Measurements from ENCODE around the gene ZRSR2. TPM values are rescaled to one million over a fixed set of nuclear protein-coding genes. Genes with fewer than 3 reads are reported as not detected.
A peak's percentile ranks its signal among the peaks of the same experiment; 100 is the strongest.

ZRSR2 gene
- total and polyA plus RNA-seq, 2 of the 13 experiments (the other 11 are each of a cell fraction or from before 2014, with no cell fraction given), result 3.6 to 4.9 TPM

DNA sequence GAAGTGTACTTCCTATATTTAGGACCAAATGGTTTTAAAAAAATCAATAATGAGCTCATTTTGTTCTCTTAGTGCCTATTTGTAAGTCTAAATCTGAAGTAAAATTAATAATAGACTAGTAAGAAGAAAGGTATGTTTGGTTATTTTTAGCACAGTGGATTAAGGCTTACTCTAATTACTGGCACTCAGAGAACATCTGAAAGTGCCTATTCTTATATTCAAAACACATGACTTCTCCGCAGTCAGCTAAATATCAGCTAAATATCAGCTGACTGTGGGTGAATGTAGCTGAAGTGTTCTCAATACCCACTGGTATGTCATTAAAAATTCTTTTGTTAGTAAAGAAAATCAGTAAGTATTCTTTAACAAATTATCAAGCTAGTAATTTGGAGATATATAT, 58.3 kb downstream of the ZRSR2 start:
- intact Hi-C loops (cut with micrococcal nuclease; ENCODE audit: unreplicated experiment), result no loop called here
- Histone ChIP-seq H3K79me2 (ENCODE audit: insufficient read depth, low read length) (no peaks in the 10 kb centered on the region), H4K20me1 (ENCODE audit: insufficient read depth, low read length) (no peaks in the 10 kb centered on the region), H3K4me2 (ENCODE audit: low read depth, low read length) (no peak overlapping the region), H3K27me3 (ENCODE audit: control insufficient read depth in 1 of 2, insufficient read depth in 2 of 2, low read length in 2 of 2) (no peaks in the 10 kb centered on the region), H3K27ac (ENCODE audit: extremely low read length, insufficient read depth, low read length) (no peak overlapping the region), H2AFZ (ENCODE audit: low read length) (no peak overlapping the region), H3K4me3 (replicated peaks in 1 of 3; ENCODE audit: insufficient read depth in 1 of 3, low read depth in 2 of 3, low read length in 3 of 3) (no peak overlapping the region), H3K36me3 (replicated peaks in 1 of 2; ENCODE audit: control insufficient read depth in 1 of 2, insufficient read depth in 2 of 2, low read length in 2 of 2) (no peaks in the 10 kb centered on the region), H3K9ac (ENCODE audit: insufficient read depth, low read depth, low read length) (no peak overlapping the region), H3K9me3 (ENCODE audit: low read length) (no peaks in the 10 kb centered on the region), H3K4me1 (ENCODE audit: insufficient read depth, low read length) (peaks cover 6% of the 10 kb centered on the region; the same call in 1 of the 2 replicates)
- ChIA-PET CTCF (ENCODE audit: low intra/inter-chr PET ratio, low total read pairs) (no interaction called here), POLR2A (no interaction called here)
- ATAC-seq (no peak), DNase-seq (ENCODE audit: low spot score) (no peak), FAIRE-seq (no peak)
- TF ChIP-seq CBX2 (IDR thresholded peaks at IDR 0.05; ENCODE audit: low read depth, low read length) (no peak), CBX2 (CRISPR knock-in tag; IDR thresholded peaks at IDR 0.05; ENCODE audit: low read depth) (no peak)
- TF ChIP-seq, protein P1, sequence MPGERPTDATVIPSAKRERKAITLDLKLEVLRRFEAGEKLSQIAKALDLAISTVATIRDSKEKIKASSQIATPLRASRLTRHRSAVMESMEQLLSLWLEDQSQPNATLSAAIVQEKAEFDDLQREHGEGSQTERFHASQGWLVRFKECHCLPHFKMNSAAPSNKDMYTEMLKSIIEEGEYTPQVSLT (CRISPR knock-in tag; IDR thresholded peaks at IDR 0.05; ENCODE audit: borderline replicate concordance, low read depth), result no peak
- TF ChIP-seq, protein P2, sequence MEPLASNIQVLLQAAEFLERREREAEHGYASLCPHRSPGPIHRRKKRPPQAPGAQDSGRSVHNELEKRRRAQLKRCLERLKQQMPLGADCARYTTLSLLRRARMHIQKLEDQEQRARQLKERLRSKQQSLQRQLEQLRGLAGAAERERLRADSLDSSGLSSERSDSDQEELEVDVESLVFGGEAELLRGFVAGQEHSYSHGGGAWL (CRISPR knock-in tag; IDR thresholded peaks at IDR 0.05), result no peak
- in situ Hi-C loops (cut with HindIII; ENCODE audit: extremely low pct_ligation_motif_present, low pct_unique_long_range_greater_than_20kb), result no loop called here
- WGBS (ENCODE audit: low lambda C conversion rate), result 92% methylated on average over 1 of the region's 1 CpG
- no TSS peak for BruUV-seq (replicated peaks)

DNA sequence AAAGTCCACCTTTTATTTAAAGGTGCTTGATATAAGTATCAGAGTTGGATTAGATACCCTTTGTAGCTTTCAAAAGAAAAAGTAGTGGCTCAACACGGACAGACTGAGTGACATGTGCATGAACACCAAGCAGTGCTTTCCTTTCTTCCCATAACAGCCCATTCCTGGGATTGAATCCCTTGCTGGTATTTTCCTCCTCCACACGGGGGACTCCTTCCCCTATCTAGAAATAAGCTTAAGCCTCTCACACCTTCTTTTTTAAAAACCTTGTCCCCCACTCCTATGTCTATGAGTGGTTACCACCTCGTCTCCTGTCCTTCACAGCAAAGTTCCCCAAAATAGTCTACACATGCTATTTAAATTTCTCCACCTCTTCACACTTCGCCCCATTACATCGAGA, 59.3 kb downstream of the ZRSR2 start:
- no TSS peak for BruUV-seq (replicated peaks)
- 69% methylated on average over 5 of the region's 5 CpGs for WGBS (ENCODE audit: low lambda C conversion rate)
- TF ChIP-seq SMC3 (IDR thresholded peaks at IDR 0.05; ENCODE audit: low read length) (no peak), STAG1 (CRISPR knock-in tag; IDR thresholded peaks at IDR 0.05) (peak; percentile 23), ZSCAN20 (CRISPR knock-in tag; IDR thresholded peaks at IDR 0.05; ENCODE audit: borderline replicate concordance) (no peak)
- TF ChIP-seq, protein P3, sequence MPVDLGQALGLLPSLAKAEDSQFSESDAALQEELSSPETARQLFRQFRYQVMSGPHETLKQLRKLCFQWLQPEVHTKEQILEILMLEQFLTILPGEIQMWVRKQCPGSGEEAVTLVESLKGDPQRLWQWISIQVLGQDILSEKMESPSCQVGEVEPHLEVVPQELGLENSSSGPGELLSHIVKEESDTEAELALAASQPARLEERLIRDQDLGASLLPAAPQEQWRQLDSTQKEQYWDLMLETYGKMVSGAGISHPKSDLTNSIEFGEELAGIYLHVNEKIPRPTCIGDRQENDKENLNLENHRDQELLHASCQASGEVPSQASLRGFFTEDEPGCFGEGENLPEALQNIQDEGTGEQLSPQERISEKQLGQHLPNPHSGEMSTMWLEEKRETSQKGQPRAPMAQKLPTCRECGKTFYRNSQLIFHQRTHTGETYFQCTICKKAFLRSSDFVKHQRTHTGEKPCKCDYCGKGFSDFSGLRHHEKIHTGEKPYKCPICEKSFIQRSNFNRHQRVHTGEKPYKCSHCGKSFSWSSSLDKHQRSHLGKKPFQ (CRISPR knock-in tag; IDR thresholded peaks at IDR 0.05; ENCODE audit: insufficient replicate concordance), result no peak
- TF ChIP-seq, protein P4, sequence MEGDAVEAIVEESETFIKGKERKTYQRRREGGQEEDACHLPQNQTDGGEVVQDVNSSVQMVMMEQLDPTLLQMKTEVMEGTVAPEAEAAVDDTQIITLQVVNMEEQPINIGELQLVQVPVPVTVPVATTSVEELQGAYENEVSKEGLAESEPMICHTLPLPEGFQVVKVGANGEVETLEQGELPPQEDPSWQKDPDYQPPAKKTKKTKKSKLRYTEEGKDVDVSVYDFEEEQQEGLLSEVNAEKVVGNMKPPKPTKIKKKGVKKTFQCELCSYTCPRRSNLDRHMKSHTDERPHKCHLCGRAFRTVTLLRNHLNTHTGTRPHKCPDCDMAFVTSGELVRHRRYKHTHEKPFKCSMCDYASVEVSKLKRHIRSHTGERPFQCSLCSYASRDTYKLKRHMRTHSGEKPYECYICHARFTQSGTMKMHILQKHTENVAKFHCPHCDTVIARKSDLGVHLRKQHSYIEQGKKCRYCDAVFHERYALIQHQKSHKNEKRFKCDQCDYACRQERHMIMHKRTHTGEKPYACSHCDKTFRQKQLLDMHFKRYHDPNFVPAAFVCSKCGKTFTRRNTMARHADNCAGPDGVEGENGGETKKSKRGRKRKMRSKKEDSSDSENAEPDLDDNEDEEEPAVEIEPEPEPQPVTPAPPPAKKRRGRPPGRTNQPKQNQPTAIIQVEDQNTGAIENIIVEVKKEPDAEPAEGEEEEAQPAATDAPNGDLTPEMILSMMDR (CRISPR knock-in tag; IDR thresholded peaks at IDR 0.05), result peak; percentile 32
- no peaks in the 10 kb centered on the region for H3K79me2 ChIP-seq (ENCODE audit: insufficient read depth, low read length)
- no peak overlapping the region for H3K4me3 ChIP-seq (replicated peaks in 1 of 3; ENCODE audit: insufficient read depth in 1 of 3, low read depth in 2 of 3, low read length in 3 of 3)
- no peaks in the 10 kb centered on the region for H3K9me3 ChIP-seq (ENCODE audit: low read length)
- peaks cover 7% of the 10 kb centered on the region; the same call in 1 of the 2 replicates for H3K4me1 ChIP-seq (ENCODE audit: insufficient read depth, low read length)
- in situ Hi-C loops (cut with HindIII; ENCODE audit: extremely low pct_ligation_motif_present, low pct_unique_long_range_greater_than_20kb), result no loop called here
- FAIRE-seq (no peak), DNase-seq (ENCODE audit: low spot score) (no peak), ATAC-seq (no peak)
- intact Hi-C loops (cut with micrococcal nuclease; ENCODE audit: unreplicated experiment), result no loop called here
- no peak overlapping the region for H3K27ac ChIP-seq (ENCODE audit: extremely low read length, insufficient read depth, low read length)
- ChIA-PET CTCF (ENCODE audit: low intra/inter-chr PET ratio, low total read pairs) (no interaction called here), POLR2A (no interaction called here)
- H3K27me3 ChIP-seq (ENCODE audit: control insufficient read depth in 1 of 2, insufficient read depth in 2 of 2, low read length in 2 of 2), result no peaks in the 10 kb centered on the region
- no peaks in the 10 kb centered on the region for H3K36me3 ChIP-seq (replicated peaks in 1 of 2; ENCODE audit: control insufficient read depth in 1 of 2, insufficient read depth in 2 of 2, low read length in 2 of 2)
- no peaks in the 10 kb centered on the region for H4K20me1 ChIP-seq (ENCODE audit: insufficient read depth, low read length)
- no peak overlapping the region for H3K9ac ChIP-seq (ENCODE audit: insufficient read depth, low read depth, low read length)
- no peak overlapping the region for H2AFZ ChIP-seq (ENCODE audit: low read length)
- no peak overlapping the region for H3K4me2 ChIP-seq (ENCODE audit: low read depth, low read length)

Data from HepG2 (cell line).